ENCODE results near the gene TOGARAM2. TPM values are rescaled to one million over a fixed set of nuclear protein-coding genes. Genes with fewer than 3 reads are reported as not detected.

Gene TOGARAM2
- total RNA-seq, 1 experiment from 2014 or later: 0.61 TPM

GRCh38 chr2:29033172-29033571, 52.1 kb downstream of the TOGARAM2 start:
- Histone ChIP-seq H3K4me1 (peaks cover 23% of the 10 kb centered on the region), H3K9me3 (no peaks in the 10 kb centered on the region), H3K36me3 (ENCODE audit: control insufficient read depth, insufficient read depth, low read length) (no peaks in the 10 kb centered on the region), H3K4me3 (ENCODE audit: low read depth, low read length) (no peak overlapping the region), H3K27me3 (replicated peaks; ENCODE audit: control insufficient read depth, insufficient read depth, low read length) (no peaks in the 10 kb centered on the region)
- H3K27ac Mint-ChIP-seq (ENCODE audit: unreplicated experiment): peak overlapping the region; percentile 96
- no peaks in the 10 kb centered on the region for H3K27me3 Mint-ChIP-seq (ENCODE audit: insufficient read depth, unreplicated experiment)
- peaks cover 26% of the 10 kb centered on the region for H3K4me1 Mint-ChIP-seq (ENCODE audit: low read depth, unreplicated experiment)
- POLR2A ChIA-PET: interaction anchor here (0.7 kb wide), 1 partner anchor 13 kb away, joined by 3 read pairs; no protein-coding TSS in a partner anchor
- BruUV-seq (replicated peaks): no TSS peak
- peak; percentile 78 to 87 for DNase-seq
- CTCF ChIA-PET: no interaction called here
- H3K36me3 Mint-ChIP-seq (ENCODE audit: insufficient read depth, unreplicated experiment): no peaks in the 10 kb centered on the region
- H3K4me3 Mint-ChIP-seq (ENCODE audit: unreplicated experiment): peak overlapping the region; percentile 29
- H3K9me3 Mint-ChIP-seq (ENCODE audit: unreplicated experiment): no peaks in the 10 kb centered on the region
- intact Hi-C loops (cut with micrococcal nuclease; ENCODE audit: unreplicated experiment): loop anchor here (1.0 kb wide), 1 partner anchor 36 kb away; no protein-coding TSS in a partner anchor
- TF ChIP-seq, protein P1, sequence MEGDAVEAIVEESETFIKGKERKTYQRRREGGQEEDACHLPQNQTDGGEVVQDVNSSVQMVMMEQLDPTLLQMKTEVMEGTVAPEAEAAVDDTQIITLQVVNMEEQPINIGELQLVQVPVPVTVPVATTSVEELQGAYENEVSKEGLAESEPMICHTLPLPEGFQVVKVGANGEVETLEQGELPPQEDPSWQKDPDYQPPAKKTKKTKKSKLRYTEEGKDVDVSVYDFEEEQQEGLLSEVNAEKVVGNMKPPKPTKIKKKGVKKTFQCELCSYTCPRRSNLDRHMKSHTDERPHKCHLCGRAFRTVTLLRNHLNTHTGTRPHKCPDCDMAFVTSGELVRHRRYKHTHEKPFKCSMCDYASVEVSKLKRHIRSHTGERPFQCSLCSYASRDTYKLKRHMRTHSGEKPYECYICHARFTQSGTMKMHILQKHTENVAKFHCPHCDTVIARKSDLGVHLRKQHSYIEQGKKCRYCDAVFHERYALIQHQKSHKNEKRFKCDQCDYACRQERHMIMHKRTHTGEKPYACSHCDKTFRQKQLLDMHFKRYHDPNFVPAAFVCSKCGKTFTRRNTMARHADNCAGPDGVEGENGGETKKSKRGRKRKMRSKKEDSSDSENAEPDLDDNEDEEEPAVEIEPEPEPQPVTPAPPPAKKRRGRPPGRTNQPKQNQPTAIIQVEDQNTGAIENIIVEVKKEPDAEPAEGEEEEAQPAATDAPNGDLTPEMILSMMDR (IDR thresholded peaks at IDR 0.05; ENCODE audit: insufficient read depth in 1 of 2, low read depth in 1 of 2, low read length in 1 of 2, severe bottlenecking in 1 of 2, unreplicated experiment in 1 of 2): no peak

GRCh38 chr2:29033656-29034055, 52.6 kb downstream of the TOGARAM2 start:
- CTCF ChIA-PET: no interaction called here
- H3K4me1 Mint-ChIP-seq (ENCODE audit: low read depth, unreplicated experiment): peaks cover 26% of the 10 kb centered on the region

GRCh38 chr2:29035016-29035745, 54.1 kb downstream of the TOGARAM2 start:
- peak overlapping the region; percentile 33 for H3K27ac Mint-ChIP-seq (ENCODE audit: unreplicated experiment)
- peaks cover 26% of the 10 kb centered on the region for H3K4me1 Mint-ChIP-seq (ENCODE audit: low read depth, unreplicated experiment)
- H3K9me3 Mint-ChIP-seq (ENCODE audit: unreplicated experiment): no peaks in the 10 kb centered on the region
- Histone ChIP-seq H3K9me3 (no peaks in the 10 kb centered on the region), H3K27me3 (replicated peaks; ENCODE audit: control insufficient read depth, insufficient read depth, low read length) (no peaks in the 10 kb centered on the region), H3K36me3 (ENCODE audit: control insufficient read depth, insufficient read depth, low read length) (no peaks in the 10 kb centered on the region), H3K4me3 (ENCODE audit: low read depth, low read length) (no peak overlapping the region), H3K4me1 (peaks cover 23% of the 10 kb centered on the region)
- no peaks in the 10 kb centered on the region for H3K27me3 Mint-ChIP-seq (ENCODE audit: insufficient read depth, unreplicated experiment)
- H3K36me3 Mint-ChIP-seq (ENCODE audit: insufficient read depth, unreplicated experiment): no peaks in the 10 kb centered on the region
- TF ChIP-seq, protein P1 (IDR thresholded peaks at IDR 0.05; ENCODE audit: insufficient read depth in 1 of 2, low read depth in 1 of 2, low read length in 1 of 2, severe bottlenecking in 1 of 2, unreplicated experiment in 1 of 2): no peak
- intact Hi-C loops (cut with micrococcal nuclease; ENCODE audit: unreplicated experiment): no loop called here
- no peak for DNase-seq
- BruUV-seq (replicated peaks): no TSS peak
- no peak overlapping the region for H3K4me3 Mint-ChIP-seq (ENCODE audit: unreplicated experiment)
- ChIA-PET CTCF (no interaction called here), POLR2A (no interaction called here)

More at GRCh38 chr2:29033656-29034055, 52.6 kb downstream of the TOGARAM2 start:
- Mint-ChIP-seq H3K27ac (ENCODE audit: unreplicated experiment) (peak overlapping the region; percentile 96), H3K27me3 (ENCODE audit: insufficient read depth, unreplicated experiment) (no peaks in the 10 kb centered on the region), H3K4me3 (ENCODE audit: unreplicated experiment) (peak overlapping the region; percentile 29), H3K36me3 (ENCODE audit: insufficient read depth, unreplicated experiment) (no peaks in the 10 kb centered on the region), H3K9me3 (ENCODE audit: unreplicated experiment) (no peaks in the 10 kb centered on the region)
- TSS peak; percentile 70 for BruUV-seq (replicated peaks)
- POLR2A ChIA-PET: no interaction called here
- Histone ChIP-seq H3K36me3 (ENCODE audit: control insufficient read depth, insufficient read depth, low read length) (no peaks in the 10 kb centered on the region), H3K4me1 (peaks cover 23% of the 10 kb centered on the region), H3K27me3 (replicated peaks; ENCODE audit: control insufficient read depth, insufficient read depth, low read length) (no peaks in the 10 kb centered on the region), H3K4me3 (ENCODE audit: low read depth, low read length) (no peak overlapping the region), H3K9me3 (no peaks in the 10 kb centered on the region)
- DNase-seq: peak in 1 of 2 experiments; percentile 28
- intact Hi-C loops (cut with micrococcal nuclease; ENCODE audit: unreplicated experiment): loop anchor here (1.0 kb wide), 1 partner anchor 36 kb away; no protein-coding TSS in a partner anchor
- TF ChIP-seq, protein P1 (IDR thresholded peaks at IDR 0.05; ENCODE audit: insufficient read depth in 1 of 2, low read depth in 1 of 2, low read length in 1 of 2, severe bottlenecking in 1 of 2, unreplicated experiment in 1 of 2): no peak
